ENCODE data around the gene GLRX3. TPM values are rescaled to one million over a fixed set of nuclear protein-coding genes. Genes with fewer than 3 reads are reported as not detected.
A peak's percentile ranks its signal among the peaks of the same experiment; 100 is the strongest.

The GLRX3 gene
- total and polyA plus RNA-seq, 2 of the 13 experiments (the other 11 are each of a cell fraction or from before 2014, with no cell fraction given), result 91.4 to 135 TPM

GRCh38 chr10:130137659-130138478, 1.7 kb downstream of the GLRX3 start (continued):
- TF ChIP-seq SRF (IDR thresholded peaks at IDR 0.05; ENCODE audit: low read depth, low read length), result no peak
- no peak for TF ChIP-seq HCFC1 (IDR thresholded peaks at IDR 0.05; ENCODE audit: low read depth, low read length)
- no peak for TF ChIP-seq IRX3 (CRISPR knock-in tag; IDR thresholded peaks at IDR 0.05; ENCODE audit: borderline replicate concordance, low read depth)
- TF ChIP-seq PRPF4 (IDR thresholded peaks at IDR 0.05; ENCODE audit: low read depth, low read length, poor library complexity, severe bottlenecking), result no peak
- TF ChIP-seq ARID5B (CRISPR knock-in tag; IDR thresholded peaks at IDR 0.05), result no peak
- no peak for TF ChIP-seq ZNF792 (CRISPR knock-in tag; IDR thresholded peaks at IDR 0.05)
- no peak for TF ChIP-seq XRCC5 (optimal IDR thresholded peaks at IDR 0.05; ENCODE audit: low read length)
- no peak for TF ChIP-seq TFDP1 (CRISPR knock-in tag; IDR thresholded peaks at IDR 0.05; ENCODE audit: borderline replicate concordance)
- no peak for TF ChIP-seq PAF1 (CRISPR knock-in tag; IDR thresholded peaks at IDR 0.05)
- TF ChIP-seq ZFP62 (CRISPR knock-in tag; IDR thresholded peaks at IDR 0.05), result no peak
- no peak for TF ChIP-seq ZBTB46 (CRISPR knock-in tag; IDR thresholded peaks at IDR 0.05; ENCODE audit: borderline replicate concordance)
- TF ChIP-seq ZNF121 (CRISPR knock-in tag; IDR thresholded peaks at IDR 0.05), result peak; percentile 10; the same call in 1 of the 2 replicates
- TF ChIP-seq SMAD9 (CRISPR knock-in tag; IDR thresholded peaks at IDR 0.05), result no peak
- no peak for TF ChIP-seq ADNP (CRISPR knock-in tag; IDR thresholded peaks at IDR 0.05)
- TF ChIP-seq ZNF496 (CRISPR knock-in tag; IDR thresholded peaks at IDR 0.05; ENCODE audit: insufficient replicate concordance), result no peak
- no peak for TF ChIP-seq ZHX2 (IDR thresholded peaks at IDR 0.05; ENCODE audit: low read depth)
- TF ChIP-seq ZHX2 (CRISPR knock-in tag; IDR thresholded peaks at IDR 0.05; ENCODE audit: borderline replicate concordance), result no peak

All from HepG2 (cell line).